Neural cell (in vitro differentiated cells): ENCODE results near the gene RAP1A.

ENCODE experiments used
- CTCF ChIP-seq: fragments of 450-650 bp; IDR thresholded peaks from 2 replicates; pipeline ENCODE4 v1.5.1; 2014; ENCODE audit warnings: antibody characterized with exemption, mild to moderate bottlenecking, moderate library complexity; ENCODE audit not compliant: poor library complexity, severe bottlenecking
- MXI1 ChIP-seq: fragments of 450-650 bp; conservative IDR thresholded peaks from 2 replicates; pipeline ENCODE4 v1.6.1; 2014; ENCODE audit warnings: antibody characterized with exemption, mild to moderate bottlenecking; ENCODE audit not compliant: poor library complexity, severe bottlenecking
- POLR2AphosphoS5 ChIP-seq: IDR thresholded peaks from 2 replicates; pipeline ENCODE4 v1.6.1; 2012
- REST ChIP-seq: IDR thresholded peaks from 2 replicates; pipeline ENCODE4 v1.6.1; 2012; ENCODE audit warnings: borderline replicate concordance

GRCh38 chr1:111747282-111747734 is 127.7 kb downstream of the RAP1A start:
- TF ChIP-seq REST (no peak), CTCF (peak; percentile 50), MXI1 (no peak), POLR2AphosphoS5 (no peak)
